GM19455 (cell line): ENCODE results near the gene ERC1.
"Not testable (repeated sequence)": the region's sequence is repeated elsewhere in the genome, so short reads cannot be mapped to it uniquely, and the experiment has no call there.

Experiments
- ATAC-seq: cut with Tn5 transposase; IDR thresholded peaks from one replicate; pipeline ENCODE4 v1.9.1; 2021; ENCODE audit not compliant: unreplicated experiment

Gene ERC1

GRCh38 chr12:1020389-1020788 lies 29.4 kb downstream of the ERC1 start:
- no peak for ATAC-seq

GRCh38 chr12:1022032-1022970 lies 31.3 kb downstream of the ERC1 start:
- ATAC-seq: no peak

DNA sequence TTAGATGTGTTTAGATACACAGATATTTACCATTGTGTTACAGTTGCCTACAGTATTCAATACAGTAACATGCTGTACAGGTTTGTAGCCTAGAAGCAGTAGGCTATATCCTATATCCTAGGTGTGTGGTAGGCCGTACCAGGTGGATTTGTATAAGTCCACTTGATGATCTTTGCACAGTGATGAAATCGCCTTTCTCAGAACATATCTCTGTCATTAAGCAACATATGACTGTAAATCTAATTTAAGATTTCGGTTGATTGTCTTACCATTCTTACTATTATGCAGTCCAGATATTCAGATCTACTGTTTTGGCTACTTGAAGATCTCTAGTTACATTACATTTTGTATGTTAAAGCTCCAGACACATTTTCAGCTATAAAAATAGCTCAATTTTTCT lies 39.8 kb downstream of the ERC1 start:
- ATAC-seq: no peak

GRCh38 chr12:1034243-1034642 lies 43.2 kb downstream of the ERC1 start:
- ATAC-seq: no peak

GRCh38 chr12:1034751-1035457 lies 43.9 kb downstream of the ERC1 start:
- no peak for ATAC-seq

DNA sequence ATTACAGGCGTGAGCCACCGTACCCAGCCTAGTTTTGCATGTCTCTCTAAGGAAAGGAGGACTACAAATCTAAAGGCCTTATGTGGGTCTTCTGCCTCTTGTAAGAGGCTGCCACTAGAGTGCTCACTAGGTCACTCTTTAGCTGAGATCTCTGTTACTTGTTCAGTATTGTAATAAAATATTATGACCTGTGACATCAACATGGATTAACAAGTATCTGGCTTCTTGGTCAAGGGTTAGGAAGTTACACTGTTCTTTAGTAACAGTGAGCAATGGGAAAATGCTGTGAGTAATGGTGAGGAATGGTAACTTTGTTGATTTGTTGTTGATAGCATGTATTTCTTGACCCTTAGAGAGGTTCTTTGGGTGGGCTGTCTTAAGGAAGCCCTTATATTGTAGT lies 50.5 kb downstream of the ERC1 start:
- ATAC-seq: no peak

DNA sequence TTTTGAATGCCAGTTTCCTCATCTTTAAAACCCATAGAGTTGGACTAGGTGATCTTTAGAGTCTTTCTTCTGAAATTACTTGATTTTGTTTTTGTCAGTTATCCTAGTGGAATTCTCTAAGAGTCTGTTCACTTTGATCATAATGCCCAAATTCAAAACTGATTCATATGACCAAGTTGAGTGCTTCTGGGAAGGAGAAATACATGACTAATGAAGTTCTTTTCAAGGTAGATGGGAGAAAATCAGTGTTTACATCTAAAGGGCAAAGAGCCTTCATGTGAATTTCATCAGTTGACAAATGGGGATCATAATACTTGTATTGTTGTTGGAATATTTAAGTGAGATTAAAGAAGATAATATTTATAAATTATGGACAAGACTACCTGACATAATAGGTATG lies 53.2 kb downstream of the ERC1 start:
- ATAC-seq: no peak

DNA sequence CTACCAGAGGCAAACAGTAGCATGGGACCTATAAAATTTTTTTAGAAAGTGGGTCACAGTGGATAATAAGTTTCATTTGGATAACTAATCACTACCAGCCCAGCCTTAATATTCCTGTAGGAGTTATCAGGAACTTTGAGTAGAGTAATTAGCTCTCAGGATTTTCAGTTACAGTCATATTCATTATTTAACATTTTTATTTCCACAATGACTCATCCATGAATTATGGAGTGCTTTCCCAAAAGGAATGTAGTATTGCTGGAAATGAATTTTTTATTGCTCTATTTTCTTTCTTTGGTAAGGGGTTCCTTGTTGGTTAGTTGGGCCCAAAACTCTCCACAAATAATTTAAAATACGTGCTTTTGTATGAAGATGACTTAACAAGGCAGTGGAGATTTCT lies 53.7 kb downstream of the ERC1 start:
- no peak for ATAC-seq

GRCh38 chr12:1046727-1047126 lies 55.7 kb downstream of the ERC1 start:
- no peak for ATAC-seq

- no peak for ATAC-seq
Measured at GRCh38 chr12:1047898-1048660, 57.1 kb downstream of the ERC1 start.

- ATAC-seq: no peak
Measured at GRCh38 chr12:1050059-1050707, 59.2 kb downstream of the ERC1 start.

DNA sequence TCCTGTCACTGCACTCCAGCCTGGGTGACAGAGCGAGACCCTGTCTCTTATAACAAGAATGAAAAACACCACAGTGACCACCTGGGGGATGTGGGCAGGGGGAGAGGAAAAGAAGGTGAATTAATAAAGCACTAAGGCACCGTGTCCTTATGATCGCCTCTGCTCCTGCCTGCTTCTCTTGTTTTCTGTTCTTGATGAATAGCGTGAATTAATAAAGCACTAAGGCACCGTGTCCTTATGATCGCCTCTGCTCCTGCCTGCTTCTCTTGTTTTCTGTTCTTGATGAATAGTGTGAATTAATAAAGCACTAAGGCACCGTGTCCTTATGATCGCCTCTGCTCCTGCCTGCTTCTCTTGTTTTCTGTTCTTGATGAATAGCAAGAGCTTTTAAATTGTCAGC lies 60.6 kb downstream of the ERC1 start:
- not testable (repeated sequence) for ATAC-seq

GRCh38 chr12:1053690-1054089 lies 62.7 kb downstream of the ERC1 start:
- no peak for ATAC-seq

DNA sequence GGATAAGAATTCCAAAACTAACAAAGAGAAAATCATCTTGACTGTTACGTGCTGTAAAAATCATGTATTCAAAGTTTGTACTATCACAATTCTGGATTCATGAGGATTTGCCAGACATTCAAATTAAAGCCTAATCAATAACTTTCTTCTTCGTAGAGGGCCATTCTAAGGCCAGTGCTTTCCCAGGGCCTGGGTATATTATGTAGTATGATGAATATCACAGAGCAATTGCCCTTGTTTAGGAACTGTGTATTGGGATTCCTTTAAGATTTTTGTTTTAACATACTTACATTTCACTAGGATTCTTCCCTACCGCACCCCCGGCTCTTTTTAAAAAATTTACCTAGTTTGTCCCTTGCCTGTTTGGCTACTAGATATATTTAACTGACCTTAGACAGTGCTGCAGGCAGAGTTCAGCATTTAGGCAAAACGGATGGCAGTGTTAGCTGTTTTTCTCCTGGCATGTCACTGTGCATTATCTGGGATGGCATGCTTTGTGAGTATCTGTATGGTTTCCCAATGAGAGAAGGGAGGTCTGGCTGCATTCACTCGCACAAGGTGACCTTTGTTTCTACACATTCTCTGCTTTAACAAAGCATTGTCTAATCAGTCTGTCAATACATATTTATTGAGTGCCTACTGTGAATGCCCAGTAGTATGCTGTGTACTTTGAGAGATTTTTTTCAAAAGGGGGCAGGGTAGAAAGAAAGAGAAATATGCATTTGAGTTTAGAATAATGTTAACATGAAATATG lies 63.3 kb downstream of the ERC1 start:
- no peak for ATAC-seq

- no peak for ATAC-seq
Measured at GRCh38 chr12:1056390-1056789, 65.4 kb downstream of the ERC1 start.

DNA sequence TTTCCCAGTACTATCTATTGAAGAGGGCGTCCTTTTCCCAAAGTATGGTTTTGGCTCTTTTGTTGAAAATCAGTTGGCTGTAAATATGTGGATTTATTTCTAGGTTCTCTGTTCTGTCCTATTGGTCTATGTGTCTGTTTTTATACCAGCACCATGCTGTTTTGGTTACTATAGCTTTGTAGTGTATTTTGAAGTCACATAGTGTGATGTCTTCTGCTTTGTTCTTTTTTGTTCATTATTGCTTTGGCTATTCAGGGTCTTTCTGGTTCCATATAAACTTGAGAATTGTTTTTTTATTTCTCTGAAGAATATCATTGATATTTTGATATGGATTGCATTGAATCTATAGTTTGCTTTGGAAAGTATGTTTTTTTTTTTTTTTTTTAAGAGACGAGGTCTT lies 67.4 kb downstream of the ERC1 start:
- no peak for ATAC-seq

DNA sequence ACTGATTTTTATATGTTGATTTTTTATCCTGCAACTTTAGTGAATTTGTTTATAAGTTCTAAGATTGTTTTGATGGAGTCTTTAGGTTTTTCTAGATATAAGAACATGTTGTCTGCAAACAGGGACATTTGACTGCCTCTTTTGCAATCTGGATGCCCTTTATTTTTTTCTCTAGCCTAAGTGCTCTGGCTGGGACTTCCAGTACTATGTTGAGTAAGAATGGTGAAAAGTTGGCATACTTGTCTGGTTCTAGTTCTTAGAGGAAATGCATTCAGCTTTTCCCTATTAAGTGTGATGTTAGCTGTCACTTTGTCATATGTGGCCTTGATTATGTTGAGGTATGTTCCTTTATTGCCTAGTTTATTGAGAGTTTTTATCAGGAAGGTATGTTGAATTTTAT lies 68.1 kb downstream of the ERC1 start:
- no peak for ATAC-seq

- no peak for ATAC-seq
Measured at GRCh38 chr12:1063852-1064251, 72.8 kb downstream of the ERC1 start.

DNA sequence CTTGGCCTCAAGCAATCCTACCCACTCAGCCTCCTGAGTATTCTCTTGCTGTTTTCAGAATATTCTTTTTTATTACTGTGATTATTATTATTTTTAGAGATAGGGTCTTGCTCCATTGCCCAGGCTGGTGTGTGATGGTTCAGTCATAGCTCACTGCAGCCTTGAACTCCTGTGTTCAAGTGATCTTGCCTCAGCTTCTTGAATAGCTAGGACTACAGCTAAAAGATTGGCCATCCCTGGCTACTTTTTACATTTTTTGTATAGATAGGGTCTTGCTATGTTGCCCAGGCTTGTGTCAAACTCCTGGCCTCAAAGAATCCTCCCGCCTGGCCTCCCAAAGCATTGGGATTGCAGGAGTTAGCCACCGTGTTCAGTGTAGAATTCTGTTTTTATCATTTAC lies 73.3 kb downstream of the ERC1 start:
- no peak for ATAC-seq

DNA sequence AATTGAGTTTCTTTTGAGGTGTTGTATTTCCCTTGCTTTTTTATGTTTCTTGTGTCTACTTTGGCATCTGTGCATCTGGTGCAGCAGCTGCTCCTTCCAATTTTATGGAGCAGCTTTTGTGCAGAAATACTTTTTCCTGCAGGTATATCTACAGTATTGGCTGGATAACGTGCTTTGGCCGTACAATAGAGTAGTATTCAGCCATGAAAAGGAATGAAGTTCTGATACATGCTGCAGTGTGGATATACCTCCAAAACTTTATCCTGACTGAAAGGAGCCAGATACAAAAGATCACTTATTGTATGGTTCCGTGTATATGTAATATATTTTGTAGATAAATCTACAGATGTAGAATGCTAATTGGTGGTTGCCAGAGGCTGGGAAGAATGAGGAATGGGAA lies 74.6 kb downstream of the ERC1 start:
- ATAC-seq: no peak
